Measurements from ENCODE around the gene DOC2B.

DNA sequence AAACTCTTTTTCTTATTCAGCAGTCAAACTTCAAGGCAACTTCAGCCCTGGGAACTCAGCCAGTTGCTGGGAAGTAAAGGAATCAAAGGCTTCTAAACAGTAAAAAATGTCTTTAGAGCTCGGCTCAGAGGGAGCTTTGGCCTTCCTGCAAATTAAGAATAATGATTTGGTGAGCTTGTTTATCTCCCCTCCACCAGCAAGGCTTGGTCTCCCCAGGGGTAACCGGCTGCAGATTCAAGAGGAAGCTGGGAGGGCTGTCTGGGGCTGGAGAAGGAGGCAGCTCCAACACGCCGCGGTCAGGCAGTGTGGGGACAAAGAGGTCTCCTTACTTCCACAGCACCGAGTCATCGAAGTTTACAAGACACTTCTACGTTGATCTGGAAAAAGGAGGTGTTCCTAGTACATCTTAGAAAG lies 17.7 kb upstream of the DOC2B start:
- no peak for TF ChIP-seq POLR2AphosphoS5 (IDR thresholded peaks at IDR 0.05; ENCODE audit: low read depth, low read length)
- TF ChIP-seq, protein P1, sequence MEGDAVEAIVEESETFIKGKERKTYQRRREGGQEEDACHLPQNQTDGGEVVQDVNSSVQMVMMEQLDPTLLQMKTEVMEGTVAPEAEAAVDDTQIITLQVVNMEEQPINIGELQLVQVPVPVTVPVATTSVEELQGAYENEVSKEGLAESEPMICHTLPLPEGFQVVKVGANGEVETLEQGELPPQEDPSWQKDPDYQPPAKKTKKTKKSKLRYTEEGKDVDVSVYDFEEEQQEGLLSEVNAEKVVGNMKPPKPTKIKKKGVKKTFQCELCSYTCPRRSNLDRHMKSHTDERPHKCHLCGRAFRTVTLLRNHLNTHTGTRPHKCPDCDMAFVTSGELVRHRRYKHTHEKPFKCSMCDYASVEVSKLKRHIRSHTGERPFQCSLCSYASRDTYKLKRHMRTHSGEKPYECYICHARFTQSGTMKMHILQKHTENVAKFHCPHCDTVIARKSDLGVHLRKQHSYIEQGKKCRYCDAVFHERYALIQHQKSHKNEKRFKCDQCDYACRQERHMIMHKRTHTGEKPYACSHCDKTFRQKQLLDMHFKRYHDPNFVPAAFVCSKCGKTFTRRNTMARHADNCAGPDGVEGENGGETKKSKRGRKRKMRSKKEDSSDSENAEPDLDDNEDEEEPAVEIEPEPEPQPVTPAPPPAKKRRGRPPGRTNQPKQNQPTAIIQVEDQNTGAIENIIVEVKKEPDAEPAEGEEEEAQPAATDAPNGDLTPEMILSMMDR (IDR thresholded peaks at IDR 0.05), result no peak
- no peak for TF ChIP-seq RFX5 (IDR thresholded peaks at IDR 0.05; ENCODE audit: low read length)
- no peak for TF ChIP-seq JUND (IDR thresholded peaks at IDR 0.05)
- TF ChIP-seq, protein P2, sequence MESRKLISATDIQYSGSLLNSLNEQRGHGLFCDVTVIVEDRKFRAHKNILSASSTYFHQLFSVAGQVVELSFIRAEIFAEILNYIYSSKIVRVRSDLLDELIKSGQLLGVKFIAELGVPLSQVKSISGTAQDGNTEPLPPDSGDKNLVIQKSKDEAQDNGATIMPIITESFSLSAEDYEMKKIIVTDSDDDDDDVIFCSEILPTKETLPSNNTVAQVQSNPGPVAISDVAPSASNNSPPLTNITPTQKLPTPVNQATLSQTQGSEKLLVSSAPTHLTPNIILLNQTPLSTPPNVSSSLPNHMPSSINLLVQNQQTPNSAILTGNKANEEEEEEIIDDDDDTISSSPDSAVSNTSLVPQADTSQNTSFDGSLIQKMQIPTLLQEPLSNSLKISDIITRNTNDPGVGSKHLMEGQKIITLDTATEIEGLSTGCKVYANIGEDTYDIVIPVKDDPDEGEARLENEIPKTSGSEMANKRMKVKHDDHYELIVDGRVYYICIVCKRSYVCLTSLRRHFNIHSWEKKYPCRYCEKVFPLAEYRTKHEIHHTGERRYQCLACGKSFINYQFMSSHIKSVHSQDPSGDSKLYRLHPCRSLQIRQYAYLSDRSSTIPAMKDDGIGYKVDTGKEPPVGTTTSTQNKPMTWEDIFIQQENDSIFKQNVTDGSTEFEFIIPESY (IDR thresholded peaks at IDR 0.05; ENCODE audit: borderline replicate concordance, low read depth), result no peak
- TF ChIP-seq, protein P3, sequence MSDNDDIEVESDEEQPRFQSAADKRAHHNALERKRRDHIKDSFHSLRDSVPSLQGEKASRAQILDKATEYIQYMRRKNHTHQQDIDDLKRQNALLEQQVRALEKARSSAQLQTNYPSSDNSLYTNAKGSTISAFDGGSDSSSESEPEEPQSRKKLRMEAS (IDR thresholded peaks at IDR 0.05; ENCODE audit: low read depth), result no peak
- no peak for TF ChIP-seq MXI1 (IDR thresholded peaks at IDR 0.05; ENCODE audit: low read depth, low read length)
- no peak for TF ChIP-seq GATA2 (CRISPR knock-in tag; IDR thresholded peaks at IDR 0.05)
- TF ChIP-seq, protein P4, sequence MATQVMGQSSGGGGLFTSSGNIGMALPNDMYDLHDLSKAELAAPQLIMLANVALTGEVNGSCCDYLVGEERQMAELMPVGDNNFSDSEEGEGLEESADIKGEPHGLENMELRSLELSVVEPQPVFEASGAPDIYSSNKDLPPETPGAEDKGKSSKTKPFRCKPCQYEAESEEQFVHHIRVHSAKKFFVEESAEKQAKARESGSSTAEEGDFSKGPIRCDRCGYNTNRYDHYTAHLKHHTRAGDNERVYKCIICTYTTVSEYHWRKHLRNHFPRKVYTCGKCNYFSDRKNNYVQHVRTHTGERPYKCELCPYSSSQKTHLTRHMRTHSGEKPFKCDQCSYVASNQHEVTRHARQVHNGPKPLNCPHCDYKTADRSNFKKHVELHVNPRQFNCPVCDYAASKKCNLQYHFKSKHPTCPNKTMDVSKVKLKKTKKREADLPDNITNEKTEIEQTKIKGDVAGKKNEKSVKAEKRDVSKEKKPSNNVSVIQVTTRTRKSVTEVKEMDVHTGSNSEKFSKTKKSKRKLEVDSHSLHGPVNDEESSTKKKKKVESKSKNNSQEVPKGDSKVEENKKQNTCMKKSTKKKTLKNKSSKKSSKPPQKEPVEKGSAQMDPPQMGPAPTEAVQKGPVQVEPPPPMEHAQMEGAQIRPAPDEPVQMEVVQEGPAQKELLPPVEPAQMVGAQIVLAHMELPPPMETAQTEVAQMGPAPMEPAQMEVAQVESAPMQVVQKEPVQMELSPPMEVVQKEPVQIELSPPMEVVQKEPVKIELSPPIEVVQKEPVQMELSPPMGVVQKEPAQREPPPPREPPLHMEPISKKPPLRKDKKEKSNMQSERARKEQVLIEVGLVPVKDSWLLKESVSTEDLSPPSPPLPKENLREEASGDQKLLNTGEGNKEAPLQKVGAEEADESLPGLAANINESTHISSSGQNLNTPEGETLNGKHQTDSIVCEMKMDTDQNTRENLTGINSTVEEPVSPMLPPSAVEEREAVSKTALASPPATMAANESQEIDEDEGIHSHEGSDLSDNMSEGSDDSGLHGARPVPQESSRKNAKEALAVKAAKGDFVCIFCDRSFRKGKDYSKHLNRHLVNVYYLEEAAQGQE (IDR thresholded peaks at IDR 0.05; ENCODE audit: low read depth, low read length), result no peak
- no peak for TF ChIP-seq FOSL2 (IDR thresholded peaks at IDR 0.05; ENCODE audit: borderline replicate concordance, low read depth)
- no peak for TF ChIP-seq RAD21 (IDR thresholded peaks at IDR 0.05; ENCODE audit: low read length)
